SW 1271 (cell line): ENCODE results near the gene MIDN.
"Not testable (repeated sequence)": the region's sequence is repeated elsewhere in the genome, so short reads cannot be mapped to it uniquely, and the experiment has no call there.

Source experiments
- DNase-seq, 2 experiments: peaks; one replicate each; lab custom pipeline; 2025; lab: John Stamatoyannopoulos, UW

MIDN gene

DNA sequence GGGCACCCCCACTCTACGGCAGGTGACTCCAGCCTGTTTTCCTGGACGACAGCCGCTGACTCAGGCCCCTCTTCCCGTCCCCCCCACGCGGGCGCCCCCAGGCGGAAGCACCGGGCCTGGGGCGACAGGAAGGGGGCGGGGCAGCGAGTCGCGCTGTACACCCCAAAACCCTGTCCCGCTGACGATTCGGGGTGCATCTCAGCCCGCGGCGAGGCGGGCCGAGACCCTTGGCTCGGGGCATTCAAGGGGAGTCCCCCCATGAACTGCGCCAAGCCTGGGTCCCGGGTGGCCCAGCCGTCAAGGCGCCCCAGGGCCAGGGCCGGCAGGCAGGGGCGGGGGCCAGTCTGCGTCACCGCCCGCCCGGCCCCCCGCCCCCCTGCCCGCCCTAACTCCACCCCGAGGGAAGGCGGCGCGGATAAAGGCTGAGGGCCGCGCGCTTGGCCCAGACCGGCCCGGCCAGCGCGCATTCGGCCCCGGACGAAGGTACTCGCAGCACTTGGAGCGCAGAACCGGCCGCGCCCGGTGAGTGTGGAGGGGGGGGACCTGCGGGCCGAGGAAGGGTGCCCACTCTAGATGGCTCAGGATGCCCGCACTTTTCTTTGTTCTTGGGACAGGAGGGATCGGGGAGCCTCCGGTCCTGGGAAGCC, at the start of gene MIDN:
MIDN (plus strand) TSS at position 445 of the 647 bp plus-strand sequence. CDS start 1,714 bp downstream, outside the sequence.
- DNase-seq, result peak; percentile 65 to 90

DNA sequence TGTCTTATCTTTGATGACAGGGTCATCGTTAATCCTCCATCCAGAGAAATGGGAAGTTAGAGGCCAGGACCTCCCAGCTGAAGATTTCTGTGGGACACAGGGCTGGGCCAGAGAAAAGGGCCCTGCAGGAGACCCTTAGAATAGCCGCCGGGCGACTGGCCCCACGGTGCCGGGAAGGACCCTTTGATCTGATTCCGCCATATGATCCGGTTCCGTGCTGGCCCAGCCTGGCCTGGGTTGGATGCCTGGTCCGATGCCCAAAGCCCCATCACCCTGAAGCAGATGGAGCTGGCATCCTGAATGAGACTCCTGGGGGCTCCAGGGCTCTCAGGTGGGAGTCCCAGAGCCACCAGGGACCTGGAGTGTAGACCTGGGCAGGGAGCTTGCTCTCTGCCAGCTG, 48.9 kb upstream of the MIDN start:
- no peak for DNase-seq

DNA sequence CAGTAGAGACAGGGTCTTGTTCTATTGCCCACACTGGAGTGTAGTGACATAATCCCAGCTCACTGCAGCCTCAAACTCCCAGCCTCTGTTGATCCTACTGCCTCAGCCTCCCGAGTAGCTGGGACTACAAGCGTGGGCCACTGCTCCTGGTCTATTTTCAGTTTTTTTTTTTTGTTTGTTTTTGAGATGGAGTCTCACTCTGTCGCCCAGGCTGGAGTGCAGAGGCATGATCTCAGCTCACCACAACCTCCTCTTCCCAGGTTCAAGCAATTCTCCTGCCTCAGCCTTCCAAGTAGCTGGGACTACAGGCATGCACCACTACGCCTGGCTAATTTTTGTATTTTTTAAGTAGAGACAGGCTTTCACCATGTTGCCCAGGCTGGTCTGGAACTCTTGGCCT, 47.8 kb upstream of the MIDN start:
- not testable (repeated sequence) for DNase-seq

DNA sequence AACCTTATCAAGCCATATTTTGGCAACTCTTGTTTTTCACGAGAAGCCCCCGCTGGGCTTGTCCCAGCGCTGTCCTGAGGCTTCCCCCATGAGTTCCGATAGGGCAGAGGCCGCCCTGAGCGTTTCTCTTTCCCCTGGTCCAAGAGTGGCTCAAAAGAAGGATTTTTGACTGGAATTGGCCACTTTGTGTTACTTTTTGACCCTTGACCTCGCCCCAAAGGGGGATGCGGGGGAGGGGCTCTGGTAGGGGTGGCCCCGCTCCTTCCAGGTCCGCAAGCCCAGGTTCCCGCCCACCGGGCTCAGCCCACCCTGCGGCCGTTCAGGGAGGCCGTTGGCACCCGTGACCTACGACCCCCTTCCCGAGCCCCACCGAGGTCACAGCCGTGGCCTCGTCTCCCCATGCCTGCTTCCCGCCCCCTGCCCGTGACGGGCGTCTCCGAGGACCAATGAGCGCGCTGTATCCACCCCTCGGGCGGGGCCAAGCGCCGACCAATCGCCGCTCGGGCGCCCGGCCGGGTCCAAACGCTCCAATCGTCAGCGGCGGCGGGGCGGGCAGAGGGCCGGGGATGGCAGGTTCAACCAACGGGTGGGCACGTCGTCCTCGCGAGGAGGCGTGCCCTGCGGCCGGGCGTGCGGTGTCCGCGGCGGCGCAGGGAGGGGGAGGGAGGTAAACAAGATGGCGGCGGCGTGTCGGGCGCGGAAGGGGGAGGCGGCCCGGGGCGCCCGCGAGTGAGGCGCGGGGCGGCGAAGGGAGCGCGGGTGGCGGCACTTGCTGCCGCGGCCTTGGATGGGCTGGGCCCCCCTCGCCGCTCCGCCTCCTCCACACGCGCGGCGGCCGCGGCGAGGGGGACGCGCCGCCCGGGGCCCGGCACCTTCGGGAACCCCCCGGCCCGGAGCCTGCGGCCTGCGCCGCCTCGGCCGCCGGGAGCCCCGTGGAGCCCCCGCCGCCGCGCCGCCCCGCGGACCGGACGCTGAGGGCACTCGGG, 43.0 kb upstream of the MIDN start, which contains the start of gene STK11:
STK11 (plus strand) TSS at position 665 of the 986 bp plus-strand sequence. CDS start 1,136 bp downstream, outside the sequence.
- DNase-seq, result peak; percentile 91 to 94

DNA sequence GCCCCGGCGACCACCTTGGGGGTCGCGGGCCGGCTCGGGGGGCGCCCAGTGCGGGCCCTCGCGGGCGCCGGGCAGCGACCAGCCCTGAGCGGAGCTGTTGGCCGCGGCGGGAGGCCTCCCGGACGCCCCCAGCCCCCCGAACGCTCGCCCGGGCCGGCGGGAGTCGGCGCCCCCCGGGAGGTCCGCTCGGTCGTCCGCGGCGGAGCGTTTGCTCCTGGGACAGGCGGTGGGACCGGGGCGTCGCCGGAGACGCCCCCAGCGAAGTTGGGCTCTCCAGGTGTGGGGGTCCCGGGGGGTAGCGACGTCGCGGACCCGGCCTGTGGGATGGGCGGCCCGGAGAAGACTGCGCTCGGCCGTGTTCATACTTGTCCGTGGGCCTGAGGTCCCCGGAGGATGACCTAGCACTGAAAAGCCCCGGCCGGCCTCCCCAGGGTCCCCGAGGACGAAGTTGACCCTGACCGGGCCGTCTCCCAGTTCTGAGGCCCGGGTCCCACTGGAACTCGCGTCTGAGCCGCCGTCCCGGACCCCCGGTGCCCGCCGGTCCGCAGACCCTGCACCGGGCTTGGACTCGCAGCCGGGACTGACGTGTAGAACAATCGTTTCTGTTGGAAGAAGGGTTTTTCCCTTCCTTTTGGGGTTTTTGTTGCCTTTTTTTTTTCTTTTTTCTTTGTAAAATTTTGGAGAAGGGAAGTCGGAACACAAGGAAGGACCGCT, 42.1 kb upstream of the MIDN start:
- DNase-seq, result no peak

DNA sequence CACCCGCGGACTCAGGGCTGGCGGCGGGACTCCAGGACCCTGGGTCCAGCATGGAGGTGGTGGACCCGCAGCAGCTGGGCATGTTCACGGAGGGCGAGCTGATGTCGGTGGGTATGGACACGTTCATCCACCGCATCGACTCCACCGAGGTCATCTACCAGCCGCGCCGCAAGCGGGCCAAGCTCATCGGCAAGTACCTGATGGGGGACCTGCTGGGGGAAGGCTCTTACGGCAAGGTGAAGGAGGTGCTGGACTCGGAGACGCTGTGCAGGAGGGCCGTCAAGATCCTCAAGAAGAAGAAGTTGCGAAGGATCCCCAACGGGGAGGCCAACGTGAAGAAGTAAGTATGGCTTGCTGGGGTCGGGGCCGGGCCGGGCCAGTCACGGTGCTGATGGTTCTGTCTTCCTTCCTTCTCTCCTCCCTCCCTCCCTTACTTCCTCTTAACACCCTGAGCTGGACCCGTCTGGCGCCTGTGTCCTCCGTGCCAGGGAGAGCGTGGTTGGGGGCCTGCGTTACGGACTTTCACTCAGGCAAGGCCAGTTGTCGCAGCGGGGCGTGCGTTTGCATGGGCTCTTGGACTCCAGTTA, 41.4 kb upstream of the MIDN start:
- peak in 1 of 2 experiments; percentile 47 for DNase-seq

DNA sequence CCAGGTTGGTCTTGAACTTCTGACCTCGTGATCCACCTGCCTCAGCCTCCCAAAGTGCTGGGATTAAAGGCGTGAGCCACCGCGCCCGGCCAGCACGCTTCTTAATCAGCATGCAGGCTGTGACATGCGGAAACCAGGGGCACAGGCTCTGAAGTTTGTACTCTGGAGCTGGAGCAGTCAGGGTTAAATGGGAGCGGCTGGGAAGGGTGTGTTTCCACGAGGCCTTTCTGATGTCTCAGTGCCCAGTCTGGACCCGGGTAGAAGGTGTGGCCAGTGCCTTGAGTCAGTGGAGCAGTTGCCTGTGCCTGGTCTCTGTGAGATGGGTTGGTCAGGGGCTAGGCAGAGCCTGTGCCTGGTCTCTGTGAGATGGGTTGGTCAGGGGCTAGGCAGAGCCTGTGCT, 39.6 kb upstream of the MIDN start:
- not testable (repeated sequence) for DNase-seq

DNA sequence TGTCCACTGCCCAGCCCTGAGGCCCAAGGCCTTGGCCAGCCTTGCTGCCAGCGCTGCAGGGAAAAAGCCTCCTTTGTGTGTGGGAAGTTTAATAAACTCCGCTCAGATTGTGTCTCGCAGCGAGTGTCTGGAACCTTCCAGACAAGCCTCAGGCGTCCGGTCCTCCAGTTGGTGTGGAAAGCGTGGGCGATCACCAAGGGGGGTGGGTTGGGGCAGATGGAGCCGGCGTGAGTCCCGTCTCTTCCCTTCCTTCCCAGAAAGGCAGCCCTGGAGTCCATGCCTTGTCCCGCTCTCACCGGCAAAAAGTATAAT, 38.2 kb upstream of the MIDN start:
- DNase-seq, result no peak

DNA sequence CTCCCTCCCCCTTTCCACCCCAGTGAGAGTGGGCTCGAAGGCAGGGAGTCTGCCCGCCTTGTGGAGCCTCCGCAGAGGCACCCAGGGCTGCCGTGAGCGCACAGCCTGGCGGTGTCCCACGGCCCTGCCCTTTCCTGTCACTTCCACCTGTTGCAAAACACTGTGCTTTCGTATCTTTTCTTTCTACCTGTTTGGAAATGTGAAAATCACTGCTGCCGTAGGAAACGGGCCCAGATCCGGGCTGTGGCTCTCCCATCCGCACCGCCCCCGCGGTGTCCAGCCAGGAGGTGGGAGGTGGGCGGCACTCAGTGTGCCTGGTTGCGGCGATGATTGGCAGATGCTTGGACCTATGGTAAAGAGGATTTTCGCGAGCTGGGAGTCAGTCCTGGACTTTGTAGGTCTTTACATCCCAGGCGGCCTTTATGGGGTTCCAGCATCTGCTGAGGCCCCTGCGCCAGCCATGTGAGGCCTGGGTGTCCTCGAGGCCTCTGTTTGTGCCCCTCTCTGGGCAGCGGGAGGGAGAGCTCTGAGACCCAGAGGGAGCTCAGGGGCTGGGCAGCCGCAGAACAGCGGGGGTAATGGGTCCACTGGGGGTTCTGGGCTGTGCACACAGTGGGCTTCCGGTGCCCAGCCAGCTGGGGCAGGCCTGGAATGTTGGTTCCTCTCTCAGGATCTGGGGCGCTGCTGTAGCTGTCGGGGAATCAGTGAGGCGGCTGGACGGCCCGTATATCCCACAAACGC, 36.7 kb upstream of the MIDN start:
- no peak for DNase-seq

DNA sequence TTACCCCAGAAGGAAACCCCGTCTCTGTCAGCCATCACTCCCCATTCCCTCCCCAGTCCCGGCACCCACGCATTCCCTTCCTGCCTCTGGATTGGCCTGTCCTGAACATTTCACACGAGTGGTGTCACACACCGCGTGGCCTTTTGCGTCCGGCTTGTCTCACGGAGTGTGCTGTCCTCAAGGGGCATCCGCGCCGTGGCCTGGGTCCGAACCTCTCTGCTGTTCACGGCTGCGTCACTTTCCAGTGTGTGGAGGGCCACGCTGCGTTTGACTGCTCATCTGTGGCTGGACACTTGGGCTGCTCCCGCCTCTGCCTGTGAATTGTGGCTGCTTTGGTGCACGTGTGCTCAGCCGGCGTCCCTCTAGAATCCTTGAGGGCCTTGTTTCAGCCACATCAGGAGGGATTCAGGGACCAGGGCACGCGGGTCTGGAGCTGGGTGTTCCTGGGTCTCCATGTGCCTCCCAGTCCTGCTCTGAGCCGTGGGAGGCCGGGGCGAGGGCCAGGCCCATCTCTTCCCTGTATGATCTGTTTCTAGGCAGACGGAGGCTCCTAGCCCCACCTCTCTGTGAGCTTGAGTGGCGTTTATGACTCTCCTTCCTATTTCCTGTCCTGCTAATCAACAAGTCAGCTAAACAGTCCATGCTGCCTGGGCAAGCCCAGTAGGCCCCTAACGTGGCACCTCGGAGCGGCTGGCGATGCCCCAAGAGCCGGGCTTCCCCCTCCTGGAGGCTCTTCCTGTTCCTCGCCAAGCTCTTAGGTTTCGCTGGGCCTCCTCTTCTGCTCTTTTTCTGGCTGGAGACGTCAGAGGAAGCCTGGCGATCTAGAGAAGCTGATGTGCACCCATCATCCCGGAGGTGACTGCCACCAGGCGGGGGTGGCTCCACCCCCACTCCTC, 34.7 kb upstream of the MIDN start:
- DNase-seq, result no peak

DNA sequence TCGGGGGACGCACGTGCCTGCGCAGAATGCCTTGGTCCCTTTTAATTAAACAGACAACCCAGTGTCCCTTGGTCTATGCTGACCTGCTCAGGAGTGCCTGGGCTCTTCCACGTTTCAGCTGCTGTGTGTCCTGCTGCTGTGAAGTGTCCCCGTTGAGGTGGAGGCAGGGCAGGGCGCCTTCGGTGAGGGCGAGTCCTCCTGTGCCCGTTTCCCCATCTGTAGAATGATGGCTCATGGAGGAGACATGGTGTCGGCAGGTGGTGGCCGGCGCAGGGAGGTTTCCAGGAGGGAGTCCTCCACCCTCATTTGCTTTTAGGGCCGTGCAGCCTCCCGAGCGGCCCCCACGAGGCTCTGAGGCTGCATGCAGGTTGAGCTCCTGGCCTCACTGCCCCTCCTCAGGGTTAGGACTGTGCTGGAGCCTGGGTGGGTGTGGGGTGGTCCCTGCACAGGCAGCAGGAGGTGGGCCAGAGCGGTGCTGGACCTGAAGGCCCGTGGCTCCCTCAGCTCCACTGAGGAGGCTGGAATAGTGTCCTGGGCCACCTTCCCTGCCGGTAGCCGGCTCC, 34.0 kb upstream of the MIDN start:
- no peak for DNase-seq

DNA sequence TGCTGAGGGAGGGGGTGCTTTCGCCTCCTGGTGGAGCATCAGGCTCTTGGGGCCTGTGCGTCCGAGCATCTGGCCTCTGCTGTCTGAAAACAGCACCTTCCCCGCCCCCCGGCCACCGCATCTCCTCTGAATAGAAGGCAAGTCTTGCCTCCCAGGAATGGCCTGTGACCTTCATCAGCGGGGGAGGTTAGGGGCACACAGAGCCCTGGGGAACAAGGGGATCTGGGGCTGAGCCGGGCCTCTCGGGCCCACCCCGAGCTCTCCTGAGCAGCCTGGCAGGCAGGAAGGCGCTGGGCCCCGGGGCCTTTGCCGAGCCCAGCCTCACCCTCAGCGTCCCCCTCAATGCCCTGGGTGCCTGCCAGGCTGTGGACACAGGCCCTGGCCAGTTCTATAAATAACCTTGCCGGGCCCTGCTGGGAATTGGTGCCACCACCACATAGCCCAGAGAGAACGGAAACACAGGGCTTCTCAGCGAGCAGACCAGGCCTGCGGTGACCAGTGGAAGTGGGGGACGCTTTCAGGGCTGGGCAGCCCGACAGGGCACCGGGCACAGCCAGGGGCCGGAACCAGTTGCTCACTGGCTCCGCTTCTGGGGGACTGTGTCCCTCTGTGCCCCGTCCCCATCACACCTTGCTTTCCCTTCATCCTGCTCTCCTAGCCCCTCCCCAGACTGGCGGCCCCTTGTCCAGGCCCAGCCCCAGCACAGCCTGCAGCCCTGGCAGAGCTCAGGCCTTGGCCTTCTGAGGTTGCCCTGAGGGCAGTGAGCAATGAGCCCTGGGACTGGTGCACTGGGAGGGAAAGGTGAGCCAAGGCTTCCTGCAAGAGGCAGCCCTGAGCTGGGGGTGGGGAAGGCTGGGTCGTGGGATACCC, 33.3 kb upstream of the MIDN start:
- DNase-seq, result no peak

DNA sequence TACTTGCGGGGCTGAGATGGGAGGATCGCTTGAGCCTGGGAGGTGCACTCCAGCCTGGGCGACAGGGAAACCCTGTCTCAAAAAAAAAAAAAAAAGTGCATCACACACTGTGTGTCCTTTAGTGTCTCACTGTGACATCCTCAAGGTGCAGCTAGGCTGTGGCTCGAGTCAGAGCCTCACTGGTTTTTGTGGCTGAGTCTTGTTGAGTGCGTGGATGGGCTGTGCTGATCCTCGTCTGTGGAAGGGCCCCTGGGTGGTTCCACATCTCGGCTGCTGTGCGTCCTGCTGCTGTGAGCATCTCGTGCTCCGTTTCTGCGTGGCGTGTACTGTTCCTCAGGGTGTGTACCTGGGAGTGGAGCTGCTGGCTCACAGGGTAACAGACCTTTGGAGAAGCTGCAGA, 31.6 kb upstream of the MIDN start:
- no peak for DNase-seq

DNA sequence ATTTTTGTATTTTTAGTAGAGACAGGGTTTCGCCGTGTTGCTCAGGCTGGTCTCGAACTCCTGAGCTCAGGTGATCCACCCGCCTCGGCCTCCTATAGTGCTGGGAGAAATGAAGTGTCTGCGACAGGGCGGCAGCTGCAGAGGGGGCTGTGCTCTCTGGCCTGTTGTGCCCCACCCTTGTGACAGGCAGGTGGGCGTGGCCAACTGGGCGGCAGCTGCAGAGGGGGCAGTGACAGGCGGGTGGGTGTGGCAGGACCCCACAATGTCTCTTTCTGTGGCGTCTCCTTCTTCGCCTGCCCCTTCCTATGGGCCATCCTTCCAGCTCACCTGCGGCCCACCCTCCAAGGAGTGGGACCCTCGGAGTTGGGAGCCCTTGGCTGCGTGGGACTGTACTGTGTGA, 31.0 kb upstream of the MIDN start:
- no peak for DNase-seq

DNA sequence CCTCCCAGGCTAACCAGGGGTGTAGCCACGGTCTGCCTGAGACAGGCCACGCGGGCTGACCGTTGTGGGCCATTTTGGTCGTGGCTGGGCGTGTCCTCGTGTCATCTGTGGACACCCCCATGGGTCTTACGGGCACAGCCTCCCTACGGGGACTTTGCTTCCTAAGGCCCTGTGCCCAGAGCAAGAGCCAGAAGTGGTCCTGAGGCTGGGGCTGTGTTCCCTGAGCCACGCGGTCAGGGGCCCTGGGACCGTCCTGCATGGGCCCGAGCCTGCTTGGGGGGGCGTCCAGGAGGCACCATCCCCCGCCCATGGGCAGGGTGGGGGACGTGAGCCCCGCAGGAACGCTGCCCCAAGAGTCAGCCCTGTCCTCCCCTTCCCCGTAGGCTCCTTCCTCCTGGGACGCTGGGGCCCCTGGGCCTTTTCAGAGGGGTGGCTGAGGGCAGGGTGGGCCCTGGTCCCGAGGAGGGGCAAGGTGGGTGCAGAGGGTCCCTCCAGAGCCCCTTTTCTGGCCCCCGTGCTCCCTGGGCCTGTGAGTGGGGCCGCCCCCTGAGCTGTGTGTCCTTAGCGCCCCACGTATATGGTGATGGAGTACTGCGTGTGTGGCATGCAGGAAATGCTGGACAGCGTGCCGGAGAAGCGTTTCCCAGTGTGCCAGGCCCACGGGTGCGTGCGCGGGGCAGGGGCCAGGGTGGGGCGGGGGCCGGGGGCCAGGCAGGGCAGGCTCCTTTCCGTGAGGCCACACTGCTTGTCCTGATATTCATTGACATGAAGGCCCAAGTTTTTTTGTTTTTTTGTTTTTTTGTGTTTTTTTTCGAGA, 29.4 kb upstream of the MIDN start:
- no peak for DNase-seq

DNA sequence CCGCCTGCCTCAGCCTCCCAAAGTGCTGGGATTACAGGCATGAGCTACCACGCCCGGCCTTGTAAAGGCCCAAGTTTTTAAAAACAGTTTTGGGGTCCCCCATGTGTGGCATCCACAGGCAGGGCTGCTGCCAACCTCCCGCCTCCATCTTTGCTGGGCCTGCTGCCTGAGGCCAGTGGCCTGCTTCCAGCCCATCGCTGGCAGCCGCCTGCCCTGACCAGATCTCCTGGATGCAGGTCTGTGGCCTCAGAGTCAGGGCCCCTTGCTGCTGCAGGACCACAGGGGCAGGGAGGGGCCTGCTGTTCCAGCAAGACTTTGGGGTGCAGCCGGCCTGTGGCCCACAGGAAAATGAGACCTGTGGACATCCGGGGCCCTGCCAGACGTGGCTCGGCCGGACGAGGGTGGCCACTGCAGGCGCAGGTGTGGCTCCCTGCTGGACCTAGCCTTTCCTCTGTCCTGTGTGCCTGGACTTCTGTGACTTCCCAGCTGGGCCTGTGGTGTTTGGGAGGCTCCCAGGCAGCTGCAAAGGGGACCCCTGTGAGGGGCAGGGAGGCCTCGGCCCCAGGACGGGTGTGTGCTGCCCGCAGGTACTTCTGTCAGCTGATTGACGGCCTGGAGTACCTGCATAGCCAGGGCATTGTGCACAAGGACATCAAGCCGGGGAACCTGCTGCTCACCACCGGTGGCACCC, 28.5 kb upstream of the MIDN start:
- DNase-seq, result no peak

DNA sequence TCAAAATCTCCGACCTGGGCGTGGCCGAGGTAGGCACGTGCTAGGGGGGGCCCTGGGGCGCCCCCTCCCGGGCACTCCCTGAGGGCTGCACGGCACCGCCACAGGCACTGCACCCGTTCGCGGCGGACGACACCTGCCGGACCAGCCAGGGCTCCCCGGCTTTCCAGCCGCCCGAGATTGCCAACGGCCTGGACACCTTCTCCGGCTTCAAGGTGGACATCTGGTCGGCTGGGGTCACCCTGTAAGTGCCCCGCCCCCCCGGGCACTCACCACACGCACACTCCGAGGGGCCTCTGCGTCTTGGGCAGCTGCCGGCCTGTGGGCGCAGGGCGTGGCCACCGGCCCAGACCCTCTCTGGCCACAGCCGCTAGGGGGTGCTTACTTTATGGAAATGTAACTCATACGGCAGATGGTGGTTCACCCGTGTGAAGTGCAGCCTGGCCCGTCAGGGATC, 27.9 kb upstream of the MIDN start:
- DNase-seq, result no peak
